ENCODE data around the gene DRAP1. TPM values are rescaled to one million over a fixed set of nuclear protein-coding genes. Genes with fewer than 3 reads are reported as not detected.

The DRAP1 gene
- total RNA-seq, 4 donors from 2014 or later, result 15.7 to 63.2 (median 57.0) TPM

GRCh38 chr11:65884716-65885092, 34.5 kb upstream of the DRAP1 start:
- in situ Hi-C loops (cut with MboI; ENCODE audit: low pct_ligation_motif_present in 1 of 4, low pct_unique_long_range_greater_than_20kb in 1 of 4, low sequenced_read_pairs in 3 of 4), result loop anchor here in 3 of 4 donors (10.0 to 25.0 kb wide), 2 partner anchors 100 to 103 kb away; no protein-coding TSS in a partner anchor

GRCh38 chr11:65885231-65885630, 34.0 kb upstream of the DRAP1 start:
- H3K27me3 ChIP-seq, result no peaks in the 10 kb centered on the region
- 79 to 90% methylated on average over 2 to 7 of the region's 7 CpGs for WGBS, 2 donors (ENCODE audit: low coverage in 1 of 2)
- in situ Hi-C loops (cut with MboI; ENCODE audit: low pct_ligation_motif_present in 1 of 4, low pct_unique_long_range_greater_than_20kb in 1 of 4, low sequenced_read_pairs in 3 of 4) (loop anchor here in 3 of 4 donors (10.0 to 25.0 kb wide), 2 partner anchors 100 to 102 kb away; no protein-coding TSS in a partner anchor), intact Hi-C loops (cut with DNase I; ENCODE audit: low total_unique reads) (no loop called here)
- H3K9me3 ChIP-seq, result no peaks in the 10 kb centered on the region
- TF ChIP-seq CTCF (IDR thresholded peaks at IDR 0.05) (no peak), EP300 (IDR thresholded peaks at IDR 0.05; ENCODE audit: low read depth) (no peak), POLR2AphosphoS5 (IDR thresholded peaks at IDR 0.05) (no peak), POLR2A (IDR thresholded peaks at IDR 0.05) (no peak)
- DNase-seq, result peak; percentile 6
- peak overlapping the region in 2 of 4 donors; percentile 49 to 62 for H3K27ac ChIP-seq
- H3K4me3 ChIP-seq, result no peak overlapping the region
- peaks cover 19 to 43% (median 28%) of the 10 kb centered on the region in 4 donors for H3K4me1 ChIP-seq
- peaks cover 0 to 5% (median 0%) of the 10 kb centered on the region in 4 donors for H3K36me3 ChIP-seq

More at GRCh38 chr11:65884716-65885092, 34.5 kb upstream of the DRAP1 start:
- Histone ChIP-seq H3K9me3 (no peaks in the 10 kb centered on the region), H3K27ac (peak overlapping the region in 2 of 4 donors; percentile 49 to 62), H3K4me3 (no peak overlapping the region), H3K4me1 (peaks cover 15 to 37% (median 23%) of the 10 kb centered on the region in 4 donors), H3K36me3 (peaks cover 0 to 5% (median 0%) of the 10 kb centered on the region in 4 donors), H3K27me3 (no peaks in the 10 kb centered on the region)
- 21% methylated on average over 9 of the region's 9 CpGs; no CpG with 5 or more reads in 1 of the 2 donors for WGBS, 2 donors (ENCODE audit: low coverage in 1 of 2)
- TF ChIP-seq POLR2AphosphoS5 (IDR thresholded peaks at IDR 0.05) (peak in 1 of 3 donors; percentile 32), EP300 (IDR thresholded peaks at IDR 0.05; ENCODE audit: low read depth) (no peak), CTCF (IDR thresholded peaks at IDR 0.05) (peak; percentile 96 to 99 (median 99)), POLR2A (IDR thresholded peaks at IDR 0.05) (no peak)
- intact Hi-C loops (cut with DNase I; ENCODE audit: low total_unique reads), result loop anchor here (5.0 kb wide), 1 partner anchor 108 kb away; no protein-coding TSS in a partner anchor
- DNase-seq, result peak; percentile 83

- Histone ChIP-seq H3K27me3 (no peaks in the 10 kb centered on the region), H3K4me1 (peaks cover 19 to 47% (median 32%) of the 10 kb centered on the region in 4 donors), H3K36me3 (peaks cover 0 to 5% (median 0%) of the 10 kb centered on the region in 4 donors), H3K9me3 (no peaks in the 10 kb centered on the region), H3K27ac (peak overlapping the region in 1 of 4 donors; percentile 62), H3K4me3 (no peak overlapping the region)
- DNase-seq, result peak; percentile 24
- TF ChIP-seq EP300 (IDR thresholded peaks at IDR 0.05; ENCODE audit: low read depth), result no peak
- no peak for TF ChIP-seq POLR2A (IDR thresholded peaks at IDR 0.05)
- TF ChIP-seq POLR2AphosphoS5 (IDR thresholded peaks at IDR 0.05), result no peak
- TF ChIP-seq CTCF (IDR thresholded peaks at IDR 0.05), result no peak
- 88 to 93% methylated on average over 6 to 12 of the region's 12 CpGs for WGBS, 2 donors (ENCODE audit: low coverage in 1 of 2)
- intact Hi-C loops (cut with DNase I; ENCODE audit: low total_unique reads) (no loop called here), in situ Hi-C loops (cut with MboI; ENCODE audit: low pct_ligation_motif_present in 1 of 4, low pct_unique_long_range_greater_than_20kb in 1 of 4, low sequenced_read_pairs in 3 of 4) (loop anchor here in 3 of 4 donors (10.0 to 25.0 kb wide), 2 partner anchors 99 to 101 kb away; no protein-coding TSS in a partner anchor)
These were observed 33.3 kb upstream of the DRAP1 start for GRCh38 chr11:65885808-65886536.

All from transverse colon (tissue), 4 donors.